RWPE1 (cell line): Measurements from ENCODE around the gene BLOC1S3.
A peak's percentile ranks its signal among the peaks of the same experiment; 100 is the strongest.

Source experiments
- CTCF ChIA-PET: fragments of 350-600 bp; sonication (Branson Sonifier 250); formaldehyde crosslinking; extraction: SDS; loops from one replicate; lab custom pipeline; 2021; lab: Yijun Ruan, JAX
- POLR2A ChIA-PET: fragments of 400-600 bp; formaldehyde crosslinking; extraction: SDS; loops from one replicate; lab custom pipeline; 2020; ENCODE audit warnings: antibody characterized with exemption; ENCODE audit not compliant: low non-redundant PET; lab: Yijun Ruan, JAX
- DNase-seq: peaks from one replicate; pipeline ENCODE4 v3.0.0; 2012; ENCODE audit warnings: low spot score
- H3K27ac ChIP-seq: fragments of 450-650 bp; 2 replicates; pipeline ENCODE4 v1.5.1; 2017
- CTCF ChIP-seq: fragments of 450-650 bp; conservative IDR thresholded peaks from 2 replicates; pipeline ENCODE4 v1.5.1; 2017; ENCODE audit warnings: low read depth, mild to moderate bottlenecking

The BLOC1S3 gene

GRCh38 chr19:45156011-45156630, 22.5 kb upstream of the BLOC1S3 start:
- DNase-seq = no peak
- H3K27ac ChIP-seq = peak overlapping the region; percentile 26; the same call in 1 of the 2 replicates
- TF ChIP-seq CTCF = no peak
- CTCF ChIA-PET = interaction anchor here (0.9 kb wide), 1 partner anchor 182 kb away, joined by 4 read pairs; no protein-coding TSS in a partner anchor
- POLR2A ChIA-PET = no interaction called here

GRCh38 chr19:45156751-45157150, 21.8 kb upstream of the BLOC1S3 start:
- DNase-seq = no peak
- ChIA-PET POLR2A (no interaction called here), CTCF (no interaction called here)
- H3K27ac ChIP-seq = peak overlapping the region; percentile 26; the same call in 1 of the 2 replicates
- TF ChIP-seq CTCF = no peak

DNA sequence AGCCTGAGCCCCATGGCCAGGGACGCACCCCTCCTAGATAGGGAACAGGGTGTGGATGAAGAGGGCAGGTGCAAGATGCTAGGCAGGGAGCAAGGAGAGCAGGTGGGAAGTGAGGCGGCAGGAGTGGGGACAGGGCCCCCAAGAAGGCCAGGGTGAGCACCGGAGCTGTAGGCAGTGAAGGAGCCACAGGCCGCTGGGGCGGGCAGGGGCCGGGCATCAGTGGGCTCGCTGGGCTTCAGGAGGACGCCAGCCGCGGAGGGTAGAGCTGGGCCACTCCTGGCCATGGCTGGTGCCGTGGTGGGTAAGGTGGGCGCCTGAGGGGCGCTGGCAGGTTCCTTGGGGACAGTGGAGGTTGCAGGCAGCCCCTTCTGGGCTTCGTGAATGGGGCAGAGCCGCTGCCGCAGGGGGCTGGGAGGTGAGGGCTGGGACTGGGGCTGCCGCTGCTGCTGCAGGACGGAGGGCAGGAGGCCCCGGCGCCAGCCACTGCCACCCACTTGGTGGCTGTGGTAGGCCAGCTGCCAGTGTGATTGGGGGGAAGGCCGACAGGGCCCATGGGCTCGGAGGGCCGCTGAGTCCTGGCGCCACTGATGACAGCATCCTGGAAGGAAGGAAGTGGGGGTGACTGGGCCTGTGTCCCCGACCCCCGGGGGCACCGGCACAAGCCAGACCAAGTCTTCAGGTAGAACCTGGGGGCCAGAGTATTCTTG, 19.9 kb upstream of the BLOC1S3 start:
- POLR2A ChIA-PET = no interaction called here
- no peak for TF ChIP-seq CTCF
- no peak for DNase-seq
- no peak overlapping the region; the same call in 1 of the 2 replicates for H3K27ac ChIP-seq
- CTCF ChIA-PET = interaction anchor here (0.5 kb wide), 1 partner anchor 12 kb away, joined by 4 read pairs; no protein-coding TSS in a partner anchor

- H3K27ac ChIP-seq = peak overlapping the region; percentile 89
- ChIA-PET POLR2A (no interaction called here), CTCF (interaction anchor here (0.5 to 1.2 kb wide), 3 partner anchors 12 to 118 kb away, joined by 3 to 4 read pairs (median 4); no protein-coding TSS in a partner anchor)
- no peak for TF ChIP-seq CTCF
- DNase-seq = no peak
These were observed 19.2 kb upstream of the BLOC1S3 start for GRCh38 chr19:45159210-45159970.

GRCh38 chr19:45159971-45160324, 18.6 kb upstream of the BLOC1S3 start:
- no peak for TF ChIP-seq CTCF
- CTCF ChIA-PET = interaction anchor here (0.7 to 1.2 kb wide), 2 partner anchors 100 to 119 kb away, joined by 3 to 4 read pairs; no protein-coding TSS in a partner anchor
- no peak for DNase-seq
- POLR2A ChIA-PET = no interaction called here
- peak overlapping the region; percentile 89 for H3K27ac ChIP-seq
